GM19324 (cell line): ENCODE results near the gene RAPGEF5.

Experiments used
- ATAC-seq: cut with Tn5 transposase; IDR thresholded peaks from one replicate; pipeline ENCODE4 v1.9.1; 2021; ENCODE audit warnings: mild to moderate bottlenecking, moderate library complexity; ENCODE audit not compliant: unreplicated experiment, low FRiP score

Gene RAPGEF5

DNA sequence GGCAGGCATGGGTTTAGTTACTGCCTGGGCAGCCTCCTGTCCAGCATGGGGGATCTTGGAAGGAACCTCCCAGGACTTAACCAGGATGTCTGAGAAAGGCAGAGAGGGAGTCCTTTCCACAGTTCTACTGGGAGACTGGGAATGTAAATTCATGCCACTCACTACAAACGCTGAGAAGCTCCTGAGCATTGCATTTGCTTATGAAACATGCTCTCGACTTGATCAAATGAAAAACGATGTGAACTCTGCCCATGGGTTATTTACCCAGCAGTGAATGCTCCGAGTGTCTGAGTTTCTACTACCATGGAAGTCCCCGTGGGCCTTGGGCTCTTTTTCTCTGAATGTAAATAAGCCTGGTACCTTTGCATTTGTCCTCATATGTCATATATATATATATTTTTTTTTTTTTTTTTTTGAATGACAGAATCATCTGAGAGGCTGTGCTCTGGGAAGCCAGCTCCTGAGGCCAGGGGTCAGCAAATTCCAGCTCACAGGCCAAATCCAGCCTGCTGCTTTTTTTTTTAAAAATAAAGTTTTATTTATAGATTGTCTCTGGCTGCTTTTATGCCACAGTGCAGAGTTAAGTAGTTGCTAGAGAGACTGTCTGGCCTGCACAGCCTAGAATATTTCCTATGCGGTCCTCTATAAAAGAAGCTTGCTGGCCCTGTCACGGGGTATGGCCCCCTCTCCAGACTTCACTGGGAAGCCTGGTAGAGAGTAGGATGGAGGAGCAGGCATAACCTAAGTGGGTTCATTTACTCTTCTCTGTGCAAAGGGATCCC is 21.4 kb upstream of the RAPGEF5 start:
- ATAC-seq = no peak

DNA sequence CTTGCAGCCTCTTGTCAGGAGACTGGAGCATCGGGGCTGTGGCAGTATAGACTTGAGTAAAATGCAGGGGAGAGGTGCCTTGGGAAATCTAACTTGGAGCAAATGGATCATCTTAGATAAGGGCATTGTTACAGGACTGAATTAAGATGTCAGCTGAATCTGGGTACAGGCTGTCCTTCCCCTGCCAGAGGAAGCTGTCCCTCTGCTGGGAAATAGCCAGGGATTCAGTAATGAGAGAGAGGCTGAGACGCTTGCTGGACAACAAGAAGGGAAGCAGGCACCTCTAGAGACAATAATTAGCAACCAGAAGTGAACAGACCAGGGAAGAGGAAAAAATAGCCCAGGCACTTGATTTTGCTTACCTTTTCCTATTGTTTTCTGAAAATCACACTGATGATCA is 20.7 kb upstream of the RAPGEF5 start:
- ATAC-seq = no peak

DNA sequence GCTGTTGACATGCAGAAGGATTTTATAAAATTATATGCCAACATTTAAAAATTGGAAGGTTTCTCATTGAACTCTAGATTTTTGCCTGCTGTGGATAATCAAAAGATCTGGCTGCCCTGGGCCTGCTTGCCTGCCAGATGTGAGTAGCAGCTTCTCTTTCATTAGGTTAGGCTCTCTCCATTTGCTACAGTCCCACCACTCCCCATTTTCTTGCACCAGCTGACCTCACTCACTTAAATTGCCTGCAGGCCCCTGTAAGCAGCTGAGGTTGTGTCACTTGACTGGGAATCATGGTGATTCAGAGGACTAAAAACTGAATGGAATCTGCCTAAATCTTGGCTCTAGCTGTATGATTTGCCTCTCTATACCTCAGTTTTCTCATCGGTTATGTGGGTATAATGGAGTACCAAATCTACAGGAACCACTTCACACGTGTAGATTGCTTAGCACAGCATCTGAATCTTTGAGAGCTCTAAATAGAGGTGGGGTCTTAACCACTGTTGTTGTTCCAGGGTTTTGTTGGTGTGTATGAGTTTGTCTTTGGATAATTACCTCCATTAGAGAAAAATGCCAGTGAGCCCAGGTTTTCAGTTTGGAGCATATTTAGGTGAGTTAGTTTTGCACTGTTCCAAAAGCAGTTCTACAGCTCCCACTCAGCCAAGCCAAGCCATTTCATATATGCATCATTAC is 18.6 kb upstream of the RAPGEF5 start:
- ATAC-seq = no peak

- ATAC-seq = no peak
Observed at GRCh38 chr7:22373911-22374310, 17.0 kb upstream of the RAPGEF5 start.

DNA sequence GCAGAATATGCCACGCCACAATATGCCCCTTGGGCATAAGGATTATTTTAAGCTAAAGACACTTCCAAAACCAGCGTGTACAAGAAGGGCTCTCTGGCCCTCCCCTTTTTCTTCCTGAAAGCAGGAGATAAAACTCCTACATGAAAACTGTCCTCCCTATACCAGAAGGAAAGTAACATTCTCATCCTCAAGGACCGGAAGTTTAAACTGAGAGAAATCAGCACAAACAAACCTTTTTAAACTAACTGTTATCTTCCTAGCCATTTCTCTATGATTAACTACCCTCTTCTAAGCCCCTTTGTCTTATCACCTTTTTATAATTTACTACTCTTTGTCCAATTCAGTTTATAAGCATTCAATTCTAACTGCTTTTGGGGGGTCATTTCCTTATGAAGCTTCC is 16.4 kb upstream of the RAPGEF5 start:
- no peak for ATAC-seq

DNA sequence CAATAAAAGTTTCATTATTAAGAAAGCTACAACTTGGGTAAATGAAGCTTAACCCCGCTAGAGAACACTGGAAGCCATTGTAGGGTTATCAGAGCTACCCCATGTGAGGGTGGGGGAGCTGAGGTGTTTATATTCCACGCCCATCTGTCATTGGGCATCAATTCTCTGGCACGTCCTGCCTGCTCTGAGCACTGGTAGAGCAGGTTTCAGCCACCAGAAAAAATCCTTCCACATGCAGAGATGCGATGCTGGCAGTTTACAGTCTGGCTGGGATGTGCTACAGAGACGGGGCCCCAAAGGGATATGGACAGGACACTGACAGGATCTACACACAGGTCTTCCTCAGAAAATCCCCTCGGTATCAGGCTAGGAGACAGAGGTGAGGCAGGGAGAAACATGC is 15.9 kb upstream of the RAPGEF5 start:
- ATAC-seq = no peak

DNA sequence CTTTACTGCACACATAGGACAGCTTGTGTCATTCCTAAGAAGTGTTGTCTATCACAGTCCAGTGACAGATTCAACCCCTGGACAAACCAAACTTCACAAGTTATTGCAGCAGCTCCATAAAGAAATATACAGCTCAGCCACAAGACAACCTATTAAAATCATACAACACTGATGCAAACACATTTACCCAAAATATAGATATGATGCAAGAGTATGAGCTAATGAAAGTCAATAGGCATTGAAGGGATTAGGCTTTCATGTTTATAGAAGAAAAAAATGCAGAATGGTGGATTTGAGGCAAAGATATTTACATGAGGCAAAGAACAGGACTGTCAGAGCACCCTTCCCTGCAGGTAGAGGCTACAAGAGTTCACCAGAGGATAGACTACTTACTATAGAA is 14.9 kb upstream of the RAPGEF5 start:
- no peak for ATAC-seq

DNA sequence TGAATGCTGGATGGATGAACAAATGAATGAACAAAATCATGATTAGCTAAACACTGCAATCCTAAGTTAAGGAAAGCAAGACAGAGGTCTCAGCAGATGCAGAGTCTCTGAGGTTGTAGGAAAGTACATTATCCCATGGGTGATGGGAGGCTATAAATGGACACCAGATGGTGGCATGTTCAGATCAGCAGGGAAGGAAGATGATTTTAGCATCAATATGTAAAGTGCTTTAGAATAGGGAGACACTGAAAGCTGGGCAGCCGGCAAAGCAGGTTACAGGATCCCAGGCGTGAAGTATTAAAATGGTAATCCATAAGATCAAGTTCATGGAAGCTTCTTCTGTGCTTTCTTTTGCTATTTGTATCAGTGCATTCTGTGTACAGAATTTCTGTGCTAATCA is 7.9 kb upstream of the RAPGEF5 start:
- no peak for ATAC-seq

GRCh38 chr7:22363756-22364422 is 6.9 kb upstream of the RAPGEF5 start:
- no peak for ATAC-seq

DNA sequence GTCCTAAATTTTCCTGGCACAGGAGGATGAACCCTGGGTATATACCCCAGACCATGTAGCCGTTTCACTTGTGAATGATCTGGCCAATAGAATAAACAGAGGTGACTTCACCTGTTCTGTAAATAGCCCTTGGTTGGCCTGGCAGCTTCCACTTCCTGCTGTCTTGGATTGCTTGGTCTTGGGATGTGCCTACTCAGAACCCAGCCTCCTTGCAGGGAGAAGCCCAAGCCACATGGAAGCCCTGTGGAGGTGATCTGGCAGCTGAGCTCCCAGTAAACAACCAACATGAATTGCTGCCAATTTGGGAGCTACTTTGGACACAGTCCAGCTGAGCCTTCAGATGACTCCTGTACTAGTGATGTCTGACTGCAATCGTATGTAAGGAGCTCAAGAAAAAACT is 4.8 kb upstream of the RAPGEF5 start:
- ATAC-seq = no peak

DNA sequence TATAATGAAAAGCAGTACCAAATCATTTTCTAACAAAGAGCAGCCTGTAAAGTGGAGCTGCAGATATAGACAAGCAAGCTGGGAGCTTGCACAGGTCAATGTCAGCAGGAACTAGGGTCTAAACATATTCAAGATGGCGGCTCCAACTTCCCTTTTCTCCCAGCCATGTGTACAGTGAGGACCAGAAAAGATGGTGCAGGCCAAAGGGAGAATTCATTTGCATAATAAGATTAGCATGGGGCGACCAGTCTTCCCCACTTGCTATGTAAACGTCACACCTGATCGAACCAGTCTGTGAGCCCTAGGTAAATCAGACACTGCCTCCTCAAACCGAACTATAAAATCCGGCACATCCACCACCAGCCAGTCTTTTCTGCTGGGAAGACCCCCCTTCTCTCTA is 4.4 kb upstream of the RAPGEF5 start:
- no peak for ATAC-seq

GRCh38 chr7:22358820-22359697 is 2.1 kb upstream of the RAPGEF5 start:
- no peak for ATAC-seq

- ATAC-seq = no peak
Observed at GRCh38 chr7:22357311-22358175, 589 bp upstream of the RAPGEF5 start.

DNA sequence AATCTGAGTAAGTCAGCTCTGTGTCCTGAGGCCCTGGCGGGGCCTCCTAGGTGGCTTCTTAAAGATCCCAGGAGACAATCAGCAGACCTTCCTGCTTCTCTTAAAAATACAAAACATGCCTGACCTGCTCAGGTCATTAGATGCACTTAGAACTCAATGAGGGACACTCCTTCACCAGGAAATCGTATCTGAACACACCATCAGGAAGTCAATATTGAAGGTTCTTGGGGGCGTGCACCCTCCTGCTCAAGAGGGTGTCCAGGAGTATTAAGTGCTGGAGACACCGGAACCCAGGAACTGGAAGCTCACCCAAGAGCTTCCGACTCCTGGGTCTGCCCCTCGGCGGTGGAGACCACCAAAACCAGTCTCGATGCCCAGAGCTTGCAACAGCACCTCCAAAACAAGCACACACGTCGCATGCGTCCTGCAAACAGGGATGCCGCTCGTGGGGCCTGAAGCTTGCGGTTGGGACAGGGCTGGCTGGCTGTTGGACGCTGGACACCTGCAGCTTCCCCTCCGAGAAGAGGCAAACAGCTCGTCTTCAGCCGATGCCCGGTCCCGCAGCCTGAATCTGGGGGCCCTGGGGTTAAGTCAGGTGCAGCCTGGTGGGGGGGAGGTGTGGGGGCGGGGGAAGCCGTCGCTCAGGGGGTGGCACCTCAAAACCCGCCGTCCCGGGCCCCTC is 803 bp downstream of the RAPGEF5 start:
- ATAC-seq = peak; percentile 11

DNA sequence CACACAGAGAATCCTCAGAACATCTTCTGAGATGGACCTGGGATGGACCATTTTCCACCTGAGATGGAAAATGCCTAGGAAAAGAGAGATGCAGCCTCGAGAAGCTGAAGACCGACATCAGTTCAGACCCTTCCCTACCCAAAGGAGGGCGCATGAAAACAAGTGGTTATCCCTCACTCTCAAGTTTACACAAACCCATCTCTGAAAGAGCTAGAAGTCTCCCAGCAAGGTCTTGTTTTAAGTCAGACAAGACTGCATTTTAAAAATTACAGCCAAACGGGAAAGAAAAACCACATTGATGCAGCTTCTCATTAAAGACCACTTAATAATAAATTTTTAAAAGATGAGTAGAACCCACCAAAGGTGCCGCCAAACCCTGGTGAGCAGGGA is 1.3 kb downstream of the RAPGEF5 start:
- ATAC-seq = no peak

DNA sequence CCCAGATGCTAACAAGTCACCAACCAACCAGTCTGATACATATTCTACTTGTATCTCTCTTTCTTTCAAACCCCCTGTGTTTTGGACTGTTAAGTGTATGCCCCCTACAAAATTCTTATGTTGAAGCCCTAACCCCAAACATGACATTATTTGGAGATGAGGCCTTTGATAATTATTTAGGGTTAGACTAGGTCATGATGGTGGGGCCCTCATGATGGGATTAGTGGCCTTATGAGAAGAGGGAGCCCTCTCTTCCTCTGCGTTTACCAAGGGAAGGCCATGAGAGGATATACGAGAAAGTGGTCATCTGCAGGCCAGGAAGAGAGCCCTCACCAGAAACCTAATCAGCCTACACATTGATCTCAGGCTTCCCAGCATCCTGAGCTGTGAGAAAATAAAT is 2.5 kb downstream of the RAPGEF5 start:
- no peak for ATAC-seq

DNA sequence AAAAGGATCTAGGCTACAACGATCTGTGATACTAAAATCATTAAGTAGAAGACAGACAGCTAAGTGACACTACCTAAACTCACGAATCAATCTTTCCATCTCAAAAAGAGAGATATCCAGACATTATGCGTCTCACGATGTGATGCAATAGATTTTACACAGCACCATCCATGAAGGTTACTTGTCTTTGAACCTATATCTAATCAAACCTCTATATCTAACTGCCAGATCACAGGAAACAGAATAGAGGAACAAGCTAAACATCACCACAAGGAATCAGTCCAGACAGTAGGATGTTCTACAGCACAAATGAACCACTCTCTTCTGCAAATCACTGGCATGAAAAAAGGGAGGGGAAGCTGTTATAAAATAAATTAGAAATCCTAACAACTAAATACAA is 4.1 kb downstream of the RAPGEF5 start:
- ATAC-seq = no peak

DNA sequence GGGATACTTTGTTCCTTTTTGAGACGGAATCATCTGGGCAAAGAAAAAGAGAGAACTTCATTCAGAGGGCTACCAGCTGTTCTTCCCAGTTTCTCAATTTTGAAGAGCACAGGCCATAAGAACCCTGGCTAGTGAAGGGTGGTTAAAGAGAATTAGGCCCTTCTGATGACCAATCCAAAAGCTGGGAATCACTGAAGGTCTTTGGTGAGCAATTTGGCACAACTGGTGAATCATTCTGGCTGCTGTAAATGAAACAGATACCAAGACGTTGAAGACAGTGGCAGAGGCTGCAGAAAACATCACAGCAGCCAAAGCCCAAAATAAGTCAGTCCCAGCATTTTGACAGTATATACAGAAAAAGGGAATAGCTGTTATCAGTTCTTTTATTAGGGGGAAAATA is 5.1 kb downstream of the RAPGEF5 start:
- ATAC-seq = no peak

- ATAC-seq = peak; percentile 77
Observed at GRCh38 chr7:22351329-22351692, 5.6 kb downstream of the RAPGEF5 start.
